A673 (cell line): ENCODE results near the gene MAEA. TPM values are rescaled to one million over a fixed set of nuclear protein-coding genes. Genes with fewer than 3 reads are reported as not detected.

Experiments used
- BruUV-seq: library from RNA; stranded (reverse); fragments of 400-500 nt; replicated peaks from 2 replicates; lab custom pipeline; 2021; lab: Mats Ljungman, UMichigan
- CTCF ChIA-PET: fragments of 300-600 bp; sonication (Branson Sonifier 250); formaldehyde crosslinking; loops from one replicate; lab custom pipeline; 2022; ENCODE audit warnings: antibody characterized with exemption; lab: Charles Lee
- POLR2A ChIA-PET: fragments of 300-600 bp; sonication (Branson Sonifier 250); formaldehyde crosslinking; loops from one replicate; lab custom pipeline; 2022; ENCODE audit warnings: antibody characterized with exemption; ENCODE audit not compliant: low non-redundant PET; lab: Charles Lee
- DNase-seq: peaks from one replicate; pipeline ENCODE4 v3.0.0-alpha.2; 2015; ENCODE audit warnings: low spot score
- H3K27ac ChIP-seq: fragments of 200-600 bp; sonication (generic); 2 replicates; pipeline ENCODE4 v1.5.1; 2016; ENCODE audit warnings: mixed run types, low read depth, mild to moderate bottlenecking, mixed read lengths, antibody characterized with exemption, low read length; ENCODE audit not compliant: poor library complexity, severe bottlenecking
- H3K27me3 ChIP-seq: fragments of 200-600 bp; sonication (generic); replicated peaks from 2 replicates; pipeline ENCODE4 v1.6.1; 2017; ENCODE audit warnings: mixed run types, low read depth, mild to moderate bottlenecking, mixed read lengths, antibody characterized with exemption, low read length; ENCODE audit not compliant: insufficient read depth, poor library complexity
- H3K36me3 ChIP-seq: fragments of 200-600 bp; sonication (generic); 2 replicates; pipeline ENCODE4 v1.6.1; 2016; ENCODE audit warnings: mixed run types, mild to moderate bottlenecking, mixed read lengths, antibody characterized with exemption, low read length; ENCODE audit not compliant: insufficient read depth, poor library complexity, severe bottlenecking
- H3K4me1 ChIP-seq: fragments of 200-600 bp; sonication (generic); 2 replicates; pipeline ENCODE4 v1.6.1; 2017; ENCODE audit warnings: mixed run types, mild to moderate bottlenecking, mixed read lengths, antibody characterized with exemption, low read length; ENCODE audit not compliant: insufficient read depth, poor library complexity, severe bottlenecking
- H3K4me3 ChIP-seq: fragments of 200-600 bp; sonication (generic); 2 replicates; pipeline ENCODE4 v1.5.1; 2016; ENCODE audit warnings: low read depth, mixed run types, mild to moderate bottlenecking, mixed read lengths, low read length; ENCODE audit not compliant: poor library complexity, severe bottlenecking
- H3K9me3 ChIP-seq: fragments of 200-600 bp; sonication (generic); 2 replicates; pipeline ENCODE4 v1.6.1; 2016; ENCODE audit warnings: mixed run types, low read depth, mild to moderate bottlenecking, mixed read lengths, antibody characterized with exemption, low read length; ENCODE audit not compliant: poor library complexity, severe bottlenecking
- CTCF ChIP-seq: fragments of 300-800, 200-600 bp; sonication (generic); conservative IDR thresholded peaks from 2 replicates; pipeline ENCODE4 v1.5.1; 2017; ENCODE audit warnings: low read depth, mild to moderate bottlenecking, antibody characterized with exemption, low read length, moderate library complexity, mixed read lengths
- EZH2 ChIP-seq: fragments of 200-600 bp; sonication (generic); IDR thresholded peaks from 2 replicates; pipeline ENCODE4 v1.6.1; 2017; ENCODE audit warnings: borderline replicate concordance, low read depth, mild to moderate bottlenecking, mixed read lengths, antibody characterized with exemption, low read length; ENCODE audit not compliant: poor library complexity, severe bottlenecking
- intact Hi-C: fragments of 100-400 bp; cut with micrococcal nuclease; formaldehyde crosslinking; loops from one replicate; pipeline ENCODE4 v1.10.0; 2022; ENCODE audit not compliant: unreplicated experiment
- total RNA-seq: library from RNA; stranded (reverse); gene quantifications from 2 replicates; pipeline ENCODE4 v1.2.3, GENCODE V29; 2021

MAEA gene
- total RNA-seq, 1 experiment from 2014 or later, result 87.0 TPM

GRCh38 chr4:1241466-1241935, 48.2 kb upstream of the MAEA start:
- H3K4me1 ChIP-seq, result peaks cover 1% of the 10 kb centered on the region
- intact Hi-C loops, result no loop called here
- H3K27me3 ChIP-seq, result no peaks in the 10 kb centered on the region
- no peak overlapping the region for H3K4me3 ChIP-seq
- ChIA-PET POLR2A (no interaction called here), CTCF (no interaction called here)
- no peaks in the 10 kb centered on the region for H3K9me3 ChIP-seq
- no TSS peak for BruUV-seq
- TF ChIP-seq CTCF (no peak), EZH2 (no peak)
- no peak for DNase-seq
- H3K36me3 ChIP-seq, result peaks cover 28% of the 10 kb centered on the region
- no peak overlapping the region for H3K27ac ChIP-seq

GRCh38 chr4:1241936-1242505, 47.7 kb upstream of the MAEA start:
- Histone ChIP-seq H3K4me3 (no peak overlapping the region), H3K27ac (no peak overlapping the region), H3K4me1 (peaks cover 7% of the 10 kb centered on the region), H3K36me3 (peaks cover 28% of the 10 kb centered on the region), H3K27me3 (no peaks in the 10 kb centered on the region), H3K9me3 (no peaks in the 10 kb centered on the region)
- CTCF ChIA-PET, result no interaction called here
- POLR2A ChIA-PET, result interaction anchor here (0.6 kb wide), 1 partner anchor 105 kb away, joined by 3 read pairs; the partner anchor contains the start of gene UVSSA
- no TSS peak for BruUV-seq
- intact Hi-C loops, result no loop called here
- no peak for TF ChIP-seq CTCF
- no peak for DNase-seq

- H3K27ac ChIP-seq, result no peak overlapping the region
- H3K4me3 ChIP-seq, result no peak overlapping the region
- intact Hi-C loops, result no loop called here
- DNase-seq, result no peak
- ChIA-PET CTCF (no interaction called here), POLR2A (interaction anchor here (0.6 kb wide), 1 partner anchor 104 kb away, joined by 3 read pairs; the partner anchor contains the start of gene UVSSA)
- no TSS peak for BruUV-seq
- no peaks in the 10 kb centered on the region for H3K27me3 ChIP-seq
- peaks cover 25% of the 10 kb centered on the region for H3K36me3 ChIP-seq
- no peaks in the 10 kb centered on the region for H3K9me3 ChIP-seq
- TF ChIP-seq EZH2 (no peak), CTCF (no peak)
- peaks cover 8% of the 10 kb centered on the region for H3K4me1 ChIP-seq
These were observed 46.9 kb upstream of the MAEA start for GRCh38 chr4:1242506-1243450.
